Hepatocyte (in vitro differentiated cells): ENCODE measurements around the gene CHAC1. TPM values are rescaled to one million over a fixed set of nuclear protein-coding genes. Genes with fewer than 3 reads are reported as not detected.

ENCODE experiments used
- DNase-seq: peaks from one replicate; pipeline ENCODE4 v3.0.0-alpha.2; 2016; ENCODE audit warnings: low spot score
- H2AFZ ChIP-seq: fragments of 200-600 bp; sonication (generic); 2 replicates; pipeline ENCODE4 v1.6.0; 2016; ENCODE audit warnings: antibody characterized with exemption, mild to moderate bottlenecking
- H3K27ac ChIP-seq: fragments of 200-600 bp; sonication (generic); 2 replicates; pipeline ENCODE4 v1.5.1; 2016; ENCODE audit warnings: mild to moderate bottlenecking
- H3K27me3 ChIP-seq: fragments of 200-600 bp; sonication (generic); 2 replicates; pipeline ENCODE4 v1.6.1; 2016
- H3K36me3 ChIP-seq: fragments of 200-600 bp; sonication (generic); replicated peaks from 2 replicates; pipeline ENCODE4 v1.5.1; 2016; ENCODE audit warnings: low read depth; ENCODE audit not compliant: insufficient read depth
- H3K4me1 ChIP-seq: fragments of 200-600 bp; sonication (generic); 2 replicates; pipeline ENCODE4 v1.5.1; 2016; ENCODE audit warnings: mild to moderate bottlenecking, moderate library complexity; ENCODE audit not compliant: insufficient read depth
- H3K4me2 ChIP-seq: fragments of 200-600 bp; sonication (generic); 2 replicates; pipeline ENCODE4 v1.6.0; 2016
- H3K4me3 ChIP-seq: fragments of 200-600 bp; sonication (generic); 2 replicates; pipeline ENCODE4 v1.5.1; 2016; ENCODE audit warnings: mild to moderate bottlenecking
- H3K79me2 ChIP-seq: fragments of 200-600 bp; sonication (generic); 2 replicates; pipeline ENCODE4 v1.6.0; 2017; ENCODE audit warnings: mild to moderate bottlenecking
- H3K9me2 ChIP-seq: fragments of 200-600 bp; sonication (generic); replicated peaks from 2 replicates; pipeline ENCODE4 v1.6.0; 2017; ENCODE audit warnings: mild to moderate bottlenecking; ENCODE audit not compliant: insufficient read depth
- H3K9me3 ChIP-seq: fragments of 200-600 bp; sonication (generic); 2 replicates; pipeline ENCODE4 v1.5.1; 2016; ENCODE audit warnings: low read depth, mild to moderate bottlenecking
- H4K20me1 ChIP-seq: fragments of 200-600 bp; sonication (generic); 2 replicates; pipeline ENCODE4 v1.6.0; 2016; ENCODE audit warnings: mild to moderate bottlenecking; ENCODE audit not compliant: insufficient read depth, poor library complexity, severe bottlenecking
- EZH2 ChIP-seq: fragments of 200-600 bp; sonication (generic); IDR thresholded peaks from 2 replicates; pipeline ENCODE4 v1.6.1; 2016; ENCODE audit warnings: antibody characterized with exemption, mild to moderate bottlenecking, borderline replicate concordance
- EZH2phosphoT487 ChIP-seq: fragments of 200-600 bp; sonication (generic); IDR thresholded peaks from one replicate; pipeline ENCODE4 v1.6.1; 2018; ENCODE audit warnings: antibody characterized with exemption, mild to moderate bottlenecking, low read depth, moderate library complexity; ENCODE audit not compliant: unreplicated experiment, severe bottlenecking
- WGBS: methylation state at CpG from one replicate; pipeline ENCODE4 v1.1.6; 2016; ENCODE audit warnings: low lambda C conversion rate; ENCODE audit errors: missing lambda C conversion rate; 5-methylcytosine and 5-hydroxymethylcytosine counted together
- polyA plus RNA-seq: library from polyadenylated mRNA; unstranded; fragments of >200 nt; fragmentation: Nextera tagmentation; extraction: Ambion mirVana; gene quantifications from 2 replicates; pipeline ENCODE4 v1.2.1, GENCODE V29; 2016
- total RNA-seq: library from RNA; depleted of rRNA; stranded (reverse); fragments of >200 nt; gene quantifications from 2 replicates; pipeline ENCODE4 v1.2.3, GENCODE V29; 2014
- TF ChIP-seq, protein P1 (sequence below): fragments of 200-600 bp; sonication (generic); IDR thresholded peaks from 2 replicates; pipeline ENCODE4 v1.5.1; 2016; ENCODE audit warnings: antibody characterized with exemption, mild to moderate bottlenecking; ENCODE audit not compliant: poor library complexity

CHAC1 gene
- total and polyA plus RNA-seq, 2 experiments from 2014 or later: 16.2 to 22.1 TPM

DNA sequence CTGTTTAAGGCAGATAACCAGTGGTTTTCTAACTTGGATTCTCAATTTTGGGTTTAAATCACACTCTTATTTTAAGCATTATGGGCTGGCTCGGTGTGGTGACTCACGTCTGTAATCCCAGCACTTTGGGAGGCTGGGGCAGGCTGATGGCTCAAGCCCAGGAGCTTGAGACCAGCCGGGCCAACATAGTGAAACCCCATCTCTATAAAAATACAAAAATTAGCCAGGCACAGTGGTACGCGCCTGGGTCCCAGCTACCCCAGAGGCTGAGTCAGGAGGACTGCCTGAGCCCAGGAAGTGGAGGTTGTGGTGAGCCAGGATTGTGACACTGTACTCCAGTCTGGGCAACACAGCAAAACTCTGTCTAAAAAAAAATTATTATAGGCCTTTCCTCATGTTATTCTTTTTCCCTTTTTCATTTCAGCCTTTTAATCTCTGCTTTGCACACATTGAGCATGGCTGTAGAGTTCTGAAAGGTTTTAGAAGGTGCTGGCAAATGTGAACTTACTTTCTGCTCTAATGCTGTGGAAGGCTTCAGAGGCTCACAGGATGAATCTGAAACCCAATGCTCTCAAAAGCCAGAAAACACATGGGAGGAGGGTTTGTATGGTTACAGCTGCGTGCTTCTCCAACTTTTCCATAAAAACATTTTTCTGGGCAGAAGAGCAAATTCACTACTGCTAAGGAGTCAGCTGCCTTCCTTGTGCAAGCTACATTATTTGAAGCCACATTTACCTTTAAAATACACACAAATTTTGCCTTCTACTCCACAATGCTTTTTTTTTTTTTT, 32.5 kb downstream of the CHAC1 start:
- Histone ChIP-seq H3K27ac (no peak overlapping the region), H3K79me2 (no peaks in the 10 kb centered on the region), H2AFZ (no peak overlapping the region), H3K4me3 (no peak overlapping the region), H3K4me2 (no peak overlapping the region), H4K20me1 (no peaks in the 10 kb centered on the region), H3K4me1 (no peaks in the 10 kb centered on the region), H3K9me3 (no peaks in the 10 kb centered on the region), H3K9me2 (no peaks in the 10 kb centered on the region), H3K27me3 (no peaks in the 10 kb centered on the region), H3K36me3 (no peaks in the 10 kb centered on the region)
- no peak for DNase-seq
- no peak for TF ChIP-seq EZH2phosphoT487
- TF ChIP-seq EZH2: no peak
- TF ChIP-seq, protein P1, sequence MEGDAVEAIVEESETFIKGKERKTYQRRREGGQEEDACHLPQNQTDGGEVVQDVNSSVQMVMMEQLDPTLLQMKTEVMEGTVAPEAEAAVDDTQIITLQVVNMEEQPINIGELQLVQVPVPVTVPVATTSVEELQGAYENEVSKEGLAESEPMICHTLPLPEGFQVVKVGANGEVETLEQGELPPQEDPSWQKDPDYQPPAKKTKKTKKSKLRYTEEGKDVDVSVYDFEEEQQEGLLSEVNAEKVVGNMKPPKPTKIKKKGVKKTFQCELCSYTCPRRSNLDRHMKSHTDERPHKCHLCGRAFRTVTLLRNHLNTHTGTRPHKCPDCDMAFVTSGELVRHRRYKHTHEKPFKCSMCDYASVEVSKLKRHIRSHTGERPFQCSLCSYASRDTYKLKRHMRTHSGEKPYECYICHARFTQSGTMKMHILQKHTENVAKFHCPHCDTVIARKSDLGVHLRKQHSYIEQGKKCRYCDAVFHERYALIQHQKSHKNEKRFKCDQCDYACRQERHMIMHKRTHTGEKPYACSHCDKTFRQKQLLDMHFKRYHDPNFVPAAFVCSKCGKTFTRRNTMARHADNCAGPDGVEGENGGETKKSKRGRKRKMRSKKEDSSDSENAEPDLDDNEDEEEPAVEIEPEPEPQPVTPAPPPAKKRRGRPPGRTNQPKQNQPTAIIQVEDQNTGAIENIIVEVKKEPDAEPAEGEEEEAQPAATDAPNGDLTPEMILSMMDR: no peak
- 94% methylated on average over 6 of the region's 6 CpGs for WGBS

DNA sequence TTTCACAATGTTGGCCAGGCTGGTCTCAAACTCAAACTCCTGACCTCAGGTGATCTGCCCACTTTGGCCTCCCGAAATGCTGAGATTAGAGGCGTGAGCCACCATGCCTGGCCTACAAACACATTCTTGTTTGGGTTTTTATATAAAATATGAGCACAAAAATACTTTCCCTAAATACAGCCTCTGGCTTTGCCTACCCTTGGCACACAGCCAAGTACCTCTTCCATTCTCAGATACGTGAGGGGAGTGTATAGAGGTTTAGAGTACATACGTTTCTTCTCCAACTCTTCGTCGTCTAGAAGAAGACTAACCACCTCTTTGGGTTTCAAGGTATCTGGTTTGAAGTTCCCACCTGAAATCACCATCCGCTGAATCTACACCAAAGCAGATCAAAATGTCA, 33.5 kb downstream of the CHAC1 start:
- no peak for DNase-seq
- Histone ChIP-seq H3K4me3 (no peak overlapping the region), H3K36me3 (no peaks in the 10 kb centered on the region), H3K9me2 (no peaks in the 10 kb centered on the region), H3K27ac (no peak overlapping the region), H4K20me1 (no peaks in the 10 kb centered on the region), H2AFZ (no peak overlapping the region), H3K9me3 (no peaks in the 10 kb centered on the region), H3K79me2 (no peaks in the 10 kb centered on the region), H3K27me3 (no peaks in the 10 kb centered on the region), H3K4me2 (no peak overlapping the region), H3K4me1 (no peaks in the 10 kb centered on the region)
- TF ChIP-seq EZH2 (no peak), EZH2phosphoT487 (no peak)
- TF ChIP-seq, protein P1: no peak
- 95% methylated on average over 7 of the region's 7 CpGs for WGBS

DNA sequence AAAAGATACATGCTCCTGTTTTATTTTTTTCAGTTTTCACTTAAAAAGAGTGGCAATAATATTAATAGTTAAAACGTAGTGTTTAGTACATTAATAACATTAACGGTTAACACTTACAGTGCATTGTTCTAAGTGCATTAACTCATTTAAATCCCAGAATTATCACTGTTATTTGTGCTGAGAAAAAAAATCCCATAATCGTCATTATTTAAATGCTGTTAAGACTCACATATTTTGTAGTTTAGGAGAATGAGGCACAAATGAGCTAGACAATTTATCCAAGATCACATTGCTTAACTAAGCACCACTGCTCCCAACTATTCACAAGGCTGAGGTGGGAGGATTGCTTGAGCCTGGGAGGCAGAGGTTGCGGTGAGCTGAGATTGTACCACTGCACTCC, 34.9 kb downstream of the CHAC1 start:
- Histone ChIP-seq H3K79me2 (no peaks in the 10 kb centered on the region), H3K27me3 (no peaks in the 10 kb centered on the region), H3K36me3 (no peaks in the 10 kb centered on the region), H4K20me1 (no peaks in the 10 kb centered on the region), H3K4me1 (peaks cover 5% of the 10 kb centered on the region), H2AFZ (no peak overlapping the region), H3K4me3 (no peak overlapping the region), H3K27ac (no peak overlapping the region), H3K9me3 (no peaks in the 10 kb centered on the region), H3K9me2 (no peaks in the 10 kb centered on the region), H3K4me2 (no peak overlapping the region)
- over 99% methylated on average over 4 of the region's 4 CpGs for WGBS
- TF ChIP-seq EZH2phosphoT487 (no peak), EZH2 (no peak)
- TF ChIP-seq, protein P1: no peak
- DNase-seq: no peak
